Measurements from ENCODE around the gene HTT-AS.

GRCh38 chr4:3108211-3108610 lies 33.9 kb upstream of the HTT-AS start:
- no peak for TF ChIP-seq POLR2A (IDR thresholded peaks at IDR 0.05)
- no peak for TF ChIP-seq CTCF (IDR thresholded peaks at IDR 0.05)
